Measurements from ENCODE around the gene ASNSD1. TPM values are rescaled to one million over a fixed set of nuclear protein-coding genes. Genes with fewer than 3 reads are reported as not detected.
A peak's percentile ranks its signal among the peaks of the same experiment; 100 is the strongest.

ASNSD1 gene
- total and polyA plus RNA-seq, 9 of the 15 experiments (the other 6 are each of a cell fraction or from before 2014, with no cell fraction given): 23.9 to 56.4 (median 38.3) TPM

DNA sequence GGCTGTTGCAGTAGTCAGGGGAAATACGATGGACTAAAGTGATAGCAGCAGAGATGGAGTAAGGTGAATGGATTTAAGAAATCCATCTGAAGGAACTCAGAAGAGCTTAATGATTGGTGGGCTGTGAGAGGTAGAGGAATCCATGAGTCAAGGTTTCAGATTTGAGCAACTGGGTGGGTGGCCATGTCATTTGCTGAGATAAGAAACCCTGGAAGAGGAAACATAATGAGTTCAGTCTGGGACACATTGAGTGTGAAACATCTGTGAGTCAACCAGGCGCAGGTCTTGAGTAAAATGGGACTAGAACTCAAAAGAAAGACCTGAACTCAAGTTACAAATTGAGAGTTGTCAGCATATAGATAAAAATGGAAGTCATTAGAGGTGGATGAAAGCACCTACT lies 19.7 kb upstream of the ASNSD1 start (continued):
- TF ChIP-seq, protein P1, sequence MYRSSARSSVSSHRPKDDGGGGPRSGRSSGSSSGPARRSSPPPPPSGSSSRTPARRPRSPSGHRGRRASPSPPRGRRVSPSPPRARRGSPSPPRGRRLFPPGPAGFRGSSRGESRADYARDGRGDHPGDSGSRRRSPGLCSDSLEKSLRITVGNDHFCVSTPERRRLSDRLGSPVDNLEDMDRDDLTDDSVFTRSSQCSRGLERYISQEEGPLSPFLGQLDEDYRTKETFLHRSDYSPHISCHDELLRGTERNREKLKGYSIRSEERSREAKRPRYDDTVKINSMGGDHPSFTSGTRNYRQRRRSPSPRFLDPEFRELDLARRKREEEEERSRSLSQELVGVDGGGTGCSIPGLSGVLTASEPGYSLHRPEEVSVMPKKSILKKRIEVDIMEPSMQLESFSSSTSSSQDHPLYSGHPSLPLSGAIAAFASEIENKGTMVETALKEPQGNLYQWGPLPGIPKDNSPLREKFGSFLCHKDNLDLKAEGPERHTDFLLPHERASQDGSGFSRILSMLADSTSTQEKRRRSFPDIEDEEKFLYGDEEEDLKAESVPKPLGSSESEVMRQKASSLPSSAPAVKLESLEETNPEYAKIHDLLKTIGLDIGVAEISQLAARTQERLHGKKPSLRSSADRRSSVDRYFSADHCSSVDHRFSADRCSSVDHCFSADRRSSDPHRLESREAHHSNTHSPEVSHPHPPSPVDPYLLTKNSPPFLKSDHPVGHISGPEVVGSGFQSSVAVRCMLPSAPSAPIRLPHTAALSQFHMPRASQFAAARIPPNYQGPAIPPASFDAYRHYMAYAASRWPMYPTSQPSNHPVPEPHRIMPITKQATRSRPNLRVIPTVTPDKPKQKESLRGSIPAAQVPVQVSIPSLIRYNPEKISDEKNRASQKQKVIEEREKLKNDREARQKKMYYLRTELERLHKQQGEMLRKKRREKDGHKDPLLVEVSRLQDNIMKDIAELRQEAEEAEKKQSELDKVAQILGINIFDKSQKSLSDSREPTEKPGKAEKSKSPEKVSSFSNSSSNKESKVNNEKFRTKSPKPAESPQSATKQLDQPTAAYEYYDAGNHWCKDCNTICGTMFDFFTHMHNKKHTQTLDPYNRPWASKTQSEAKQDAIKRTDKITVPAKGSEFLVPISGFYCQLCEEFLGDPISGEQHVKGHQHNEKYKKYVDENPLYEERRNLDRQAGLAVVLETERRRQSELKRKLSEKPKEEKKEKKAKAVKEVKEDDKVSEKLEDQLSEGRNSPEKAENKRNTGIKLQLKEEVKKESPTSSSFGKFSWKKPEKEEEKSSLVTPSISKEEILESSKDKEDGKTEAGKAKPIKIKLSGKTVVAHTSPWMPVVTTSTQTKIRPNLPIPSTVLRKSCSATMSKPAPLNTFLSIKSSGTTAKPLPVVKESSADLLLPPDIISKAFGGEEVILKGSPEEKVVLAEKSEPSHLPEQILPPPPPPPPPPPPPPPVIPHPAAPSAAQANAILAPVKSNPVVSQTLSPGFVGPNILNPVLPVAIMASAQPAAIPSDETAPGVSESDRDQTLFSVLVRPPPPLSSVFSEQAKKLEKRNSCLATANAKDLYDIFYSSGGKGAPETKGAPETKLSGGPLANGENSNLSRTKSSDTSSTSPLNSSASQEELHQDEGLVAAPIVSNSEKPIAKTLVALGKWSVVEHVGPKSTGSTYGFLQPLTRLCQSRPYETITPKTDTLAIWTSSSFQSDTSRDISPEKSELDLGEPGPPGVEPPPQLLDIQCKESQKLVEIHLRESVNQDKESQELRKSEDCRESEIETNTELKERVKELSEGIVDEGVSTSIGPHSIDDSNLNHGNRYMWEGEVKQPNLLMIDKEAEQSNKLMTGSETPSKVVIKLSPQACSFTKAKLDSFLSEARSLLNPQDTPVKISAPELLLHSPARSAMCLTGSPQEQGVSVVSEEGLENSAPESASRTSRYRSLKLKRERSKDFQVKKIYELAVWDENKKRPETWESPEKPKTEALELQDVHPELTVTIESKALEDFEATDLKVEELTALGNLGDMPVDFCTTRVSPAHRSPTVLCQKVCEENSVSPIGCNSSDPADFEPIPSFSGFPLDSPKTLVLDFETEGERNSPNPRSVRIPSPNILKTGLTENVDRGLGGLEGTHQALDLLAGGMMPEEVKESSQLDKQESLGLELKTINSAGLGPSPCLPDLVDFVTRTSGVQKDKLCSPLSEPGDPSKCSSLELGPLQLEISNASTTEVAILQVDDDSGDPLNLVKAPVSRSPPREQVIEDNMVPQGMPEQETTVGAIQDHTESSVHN (IDR thresholded peaks at IDR 0.05; ENCODE audit: borderline replicate concordance in 1 of 2, low read depth in 1 of 2): no peak
- TF ChIP-seq RB1 (IDR thresholded peaks at IDR 0.05; ENCODE audit: low read depth) (no peak), KLF10 (CRISPR knock-in tag; IDR thresholded peaks at IDR 0.05) (no peak), HDAC8 (tag; IDR thresholded peaks at IDR 0.05) (no peak), RCOR1 (IDR thresholded peaks at IDR 0.05; ENCODE audit: borderline replicate concordance in 1 of 2, low read depth in 2 of 2, low read length in 2 of 2) (peak in 1 of 2 experiments; percentile 84; a peak in 2 of 4 replicates), ZNF717 (CRISPR knock-in tag; IDR thresholded peaks at IDR 0.05) (no peak), PHF21A (IDR thresholded peaks at IDR 0.05; ENCODE audit: borderline replicate concordance, low read depth) (peak; percentile 86; the same call in 1 of the 2 replicates), CBFA2T3 (IDR thresholded peaks at IDR 0.05) (peak; percentile 68), GATAD2A (IDR thresholded peaks at IDR 0.05) (no peak)
